ENCODE data around the gene DFFA. TPM values are rescaled to one million over a fixed set of nuclear protein-coding genes. Genes with fewer than 3 reads are reported as not detected.

The DFFA gene
- polyA plus RNA-seq, 1 of the 3 experiments (the other 2 are of a cell fraction) = 42.3 TPM

DNA sequence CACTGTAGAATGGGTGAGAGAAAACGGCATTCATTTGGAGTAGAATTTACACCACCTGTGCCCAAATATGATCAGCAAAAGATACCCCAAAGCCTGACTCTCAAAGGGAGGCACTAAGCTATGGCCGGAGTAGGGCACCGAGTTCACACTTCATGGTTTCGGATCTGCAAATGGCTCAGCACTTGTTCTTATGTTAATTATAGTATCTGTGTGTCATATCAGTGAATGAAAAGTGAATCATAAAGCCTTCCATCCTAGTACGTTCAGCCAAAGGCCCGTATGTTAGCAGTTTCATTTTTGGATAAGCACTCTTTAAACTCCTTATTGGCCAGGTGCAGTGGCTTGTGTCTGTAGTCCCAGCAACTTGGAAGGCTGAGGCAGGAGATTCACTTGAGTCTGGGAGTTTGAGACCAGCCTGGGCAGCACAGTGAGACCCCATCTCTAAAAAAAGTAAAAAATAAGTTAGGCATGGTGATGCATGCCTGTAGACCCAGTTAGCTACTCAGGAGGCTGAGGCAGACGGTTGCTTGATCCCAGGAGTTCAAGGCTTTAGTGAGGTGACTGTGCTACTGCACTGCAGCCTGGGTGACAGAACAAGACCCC lies 27.4 kb downstream of the DFFA start:
- peaks cover 0 to 10% of the 10 kb centered on the region in 2 experiments for H3K36me3 ChIP-seq (replicated peaks in 1 of 2; ENCODE audit: control insufficient read depth in 1 of 2, insufficient read depth in 2 of 2, low read length in 1 of 2)
- no peaks in the 10 kb centered on the region for H3K9me3 ChIP-seq
- CTCF ChIA-PET = interaction anchor here (0.6 to 2.0 kb wide), 3 partner anchors 14 to 50 kb away, joined by 3 to 8 read pairs (median 3); partner anchors contain the start of gene CENPS
- no peaks in the 10 kb centered on the region for H3F3A ChIP-seq (replicated peaks; ENCODE audit: insufficient read depth)
- POLR2A ChIA-PET = no interaction called here
- no peaks in the 10 kb centered on the region for H3K79me2 ChIP-seq (ENCODE audit: insufficient read depth)
- no peak for TF ChIP-seq FOSL2 (IDR thresholded peaks at IDR 0.05; ENCODE audit: borderline replicate concordance, low read depth)
- no peak for TF ChIP-seq SMC3 (IDR thresholded peaks at IDR 0.05; ENCODE audit: low read depth, low read length)
- TF ChIP-seq USF2 (IDR thresholded peaks at IDR 0.05; ENCODE audit: borderline replicate concordance, low read depth, low read length) = no peak
- TF ChIP-seq USF1 (IDR thresholded peaks at IDR 0.05; ENCODE audit: borderline replicate concordance, low read depth) = no peak
- no peak for TF ChIP-seq EZH2phosphoT487 (IDR thresholded peaks at IDR 0.05; ENCODE audit: borderline replicate concordance, low read depth)
- no peak for TF ChIP-seq EP300 (IDR thresholded peaks at IDR 0.05; ENCODE audit: borderline replicate concordance in 1 of 2, low read depth in 1 of 2, low read length in 1 of 2)
- TF ChIP-seq GATA2 (CRISPR knock-in tag; IDR thresholded peaks at IDR 0.05) = no peak
- no peak for TF ChIP-seq SIN3A (IDR thresholded peaks at IDR 0.05; ENCODE audit: borderline replicate concordance, low read depth, low read length)
- no peak for TF ChIP-seq TCF12 (IDR thresholded peaks at IDR 0.05)
- no peak for TF ChIP-seq NFIC (IDR thresholded peaks at IDR 0.05; ENCODE audit: borderline replicate concordance)
- TF ChIP-seq GABPA (IDR thresholded peaks at IDR 0.05; ENCODE audit: low read depth) = no peak
- TF ChIP-seq FOXM1 (IDR thresholded peaks at IDR 0.05; ENCODE audit: low read depth) = no peak
- no peak for TF ChIP-seq RFX5 (IDR thresholded peaks at IDR 0.05; ENCODE audit: low read length)
- no peak overlapping the region for H3K4me3 ChIP-seq (ENCODE audit: low read depth in 2 of 2, low read length in 1 of 2)
- H3K4me1 ChIP-seq (ENCODE audit: control insufficient read depth in 1 of 2, insufficient read depth in 2 of 2, low read depth in 1 of 2, low read length in 1 of 2) = no peaks in the 10 kb centered on the region
- no peak overlapping the region for H3K9ac ChIP-seq
- H3K27me3 ChIP-seq (ENCODE audit: insufficient read depth) = no peaks in the 10 kb centered on the region
- WGBS (ENCODE audit: low lambda C conversion rate) = 77% methylated on average over 7 of the region's 7 CpGs
- no peaks in the 10 kb centered on the region for H3K9me2 ChIP-seq
- DNase-seq = no peak
- H2AFZ ChIP-seq (ENCODE audit: low read depth) = no peak overlapping the region
- no peak overlapping the region for H3K27ac ChIP-seq (ENCODE audit: low read depth in 2 of 2, low read length in 1 of 2)
- no peaks in the 10 kb centered on the region for H4K20me1 ChIP-seq (ENCODE audit: insufficient read depth)
- H3K4me2 ChIP-seq = no peak overlapping the region

DNA sequence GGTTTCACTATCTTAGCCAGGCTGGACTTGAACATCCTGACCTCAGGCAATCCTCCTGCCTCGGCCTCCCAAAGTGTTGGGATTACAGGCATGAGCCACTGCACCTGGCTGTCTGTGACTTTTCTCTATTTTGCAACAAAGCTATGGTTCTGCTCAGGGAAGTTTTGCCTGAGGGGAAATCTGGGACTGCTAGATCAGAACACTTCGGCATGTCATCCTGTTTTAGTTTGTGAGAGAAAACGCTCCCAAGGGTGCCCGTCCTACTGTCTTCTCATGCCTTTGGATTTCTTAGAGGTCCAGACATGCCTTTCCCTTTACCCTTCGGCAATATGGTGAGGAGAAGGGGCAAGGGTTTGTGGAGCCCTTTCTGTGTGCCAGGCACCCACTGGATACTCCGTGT lies 28.1 kb downstream of the DFFA start:
- Histone ChIP-seq H3K9ac (no peak overlapping the region), H3K4me1 (ENCODE audit: control insufficient read depth in 1 of 2, insufficient read depth in 2 of 2, low read depth in 1 of 2, low read length in 1 of 2) (no peaks in the 10 kb centered on the region), H3K27ac (ENCODE audit: low read depth in 2 of 2, low read length in 1 of 2) (no peak overlapping the region), H3K79me2 (ENCODE audit: insufficient read depth) (no peaks in the 10 kb centered on the region), H3K4me2 (no peak overlapping the region), H3K9me2 (no peaks in the 10 kb centered on the region), H3K4me3 (ENCODE audit: low read depth in 2 of 2, low read length in 1 of 2) (no peak overlapping the region), H3K9me3 (no peaks in the 10 kb centered on the region), H3K36me3 (replicated peaks in 1 of 2; ENCODE audit: control insufficient read depth in 1 of 2, insufficient read depth in 2 of 2, low read length in 1 of 2) (peaks cover 0 to 10% of the 10 kb centered on the region in 2 experiments), H4K20me1 (ENCODE audit: insufficient read depth) (no peaks in the 10 kb centered on the region), H3K27me3 (ENCODE audit: insufficient read depth) (no peaks in the 10 kb centered on the region), H3F3A (replicated peaks; ENCODE audit: insufficient read depth) (no peaks in the 10 kb centered on the region), H2AFZ (ENCODE audit: low read depth) (no peak overlapping the region)
- CTCF ChIA-PET = interaction anchor here (1.8 to 2.0 kb wide), 2 partner anchors 14 to 50 kb away, joined by 4 to 8 read pairs; partner anchors contain the start of gene CENPS
- no peak for DNase-seq
- POLR2A ChIA-PET = no interaction called here
- WGBS (ENCODE audit: low lambda C conversion rate) = 98% methylated on average over 6 of the region's 6 CpGs
- TF ChIP-seq, protein P1, sequence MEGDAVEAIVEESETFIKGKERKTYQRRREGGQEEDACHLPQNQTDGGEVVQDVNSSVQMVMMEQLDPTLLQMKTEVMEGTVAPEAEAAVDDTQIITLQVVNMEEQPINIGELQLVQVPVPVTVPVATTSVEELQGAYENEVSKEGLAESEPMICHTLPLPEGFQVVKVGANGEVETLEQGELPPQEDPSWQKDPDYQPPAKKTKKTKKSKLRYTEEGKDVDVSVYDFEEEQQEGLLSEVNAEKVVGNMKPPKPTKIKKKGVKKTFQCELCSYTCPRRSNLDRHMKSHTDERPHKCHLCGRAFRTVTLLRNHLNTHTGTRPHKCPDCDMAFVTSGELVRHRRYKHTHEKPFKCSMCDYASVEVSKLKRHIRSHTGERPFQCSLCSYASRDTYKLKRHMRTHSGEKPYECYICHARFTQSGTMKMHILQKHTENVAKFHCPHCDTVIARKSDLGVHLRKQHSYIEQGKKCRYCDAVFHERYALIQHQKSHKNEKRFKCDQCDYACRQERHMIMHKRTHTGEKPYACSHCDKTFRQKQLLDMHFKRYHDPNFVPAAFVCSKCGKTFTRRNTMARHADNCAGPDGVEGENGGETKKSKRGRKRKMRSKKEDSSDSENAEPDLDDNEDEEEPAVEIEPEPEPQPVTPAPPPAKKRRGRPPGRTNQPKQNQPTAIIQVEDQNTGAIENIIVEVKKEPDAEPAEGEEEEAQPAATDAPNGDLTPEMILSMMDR (IDR thresholded peaks at IDR 0.05) = no peak
- TF ChIP-seq NRF1 (IDR thresholded peaks at IDR 0.05; ENCODE audit: low read depth, low read length) (no peak), FOXJ3 (CRISPR knock-in tag; IDR thresholded peaks at IDR 0.05) (no peak), EZH2phosphoT487 (IDR thresholded peaks at IDR 0.05; ENCODE audit: borderline replicate concordance, low read depth) (no peak), USF2 (IDR thresholded peaks at IDR 0.05; ENCODE audit: borderline replicate concordance, low read depth, low read length) (no peak), FOSL2 (IDR thresholded peaks at IDR 0.05; ENCODE audit: borderline replicate concordance, low read depth) (no peak), TEAD4 (IDR thresholded peaks at IDR 0.05; ENCODE audit: borderline replicate concordance, insufficient read depth) (no peak), USF1 (IDR thresholded peaks at IDR 0.05; ENCODE audit: borderline replicate concordance, low read depth) (no peak), NFIC (IDR thresholded peaks at IDR 0.05; ENCODE audit: borderline replicate concordance) (no peak), EP300 (IDR thresholded peaks at IDR 0.05; ENCODE audit: borderline replicate concordance in 1 of 2, low read depth in 1 of 2, low read length in 1 of 2) (no peak), JUND (IDR thresholded peaks at IDR 0.05) (no peak), TAF1 (IDR thresholded peaks at IDR 0.05; ENCODE audit: borderline replicate concordance, low read depth, low read length) (no peak), SMC3 (IDR thresholded peaks at IDR 0.05; ENCODE audit: low read depth, low read length) (no peak), MEF2A (IDR thresholded peaks at IDR 0.05; ENCODE audit: borderline replicate concordance, low read depth) (no peak)

All from SK-N-SH (cell line).